Hepatocyte (in vitro differentiated cells): Measurements from ENCODE around the gene HRH2. TPM values are rescaled to one million over a fixed set of nuclear protein-coding genes. Genes with fewer than 3 reads are reported as not detected.
"Not testable (repeated sequence)": the region's sequence is repeated elsewhere in the genome, so short reads cannot be mapped to it uniquely, and the experiment has no call there.

ENCODE experiments used
- DNase-seq: peaks from one replicate; pipeline ENCODE4 v3.0.0-alpha.2; 2016; ENCODE audit warnings: low spot score
- H2AFZ ChIP-seq: fragments of 200-600 bp; sonication (generic); 2 replicates; pipeline ENCODE4 v1.6.0; 2016; ENCODE audit warnings: antibody characterized with exemption, mild to moderate bottlenecking
- H3K27ac ChIP-seq: fragments of 200-600 bp; sonication (generic); 2 replicates; pipeline ENCODE4 v1.5.1; 2016; ENCODE audit warnings: mild to moderate bottlenecking
- H3K27me3 ChIP-seq: fragments of 200-600 bp; sonication (generic); 2 replicates; pipeline ENCODE4 v1.6.1; 2016
- H3K36me3 ChIP-seq: fragments of 200-600 bp; sonication (generic); replicated peaks from 2 replicates; pipeline ENCODE4 v1.5.1; 2016; ENCODE audit warnings: low read depth; ENCODE audit not compliant: insufficient read depth
- H3K4me1 ChIP-seq: fragments of 200-600 bp; sonication (generic); 2 replicates; pipeline ENCODE4 v1.5.1; 2016; ENCODE audit warnings: mild to moderate bottlenecking, moderate library complexity; ENCODE audit not compliant: insufficient read depth
- H3K4me2 ChIP-seq: fragments of 200-600 bp; sonication (generic); 2 replicates; pipeline ENCODE4 v1.6.0; 2016
- H3K4me3 ChIP-seq: fragments of 200-600 bp; sonication (generic); 2 replicates; pipeline ENCODE4 v1.5.1; 2016; ENCODE audit warnings: mild to moderate bottlenecking
- H3K79me2 ChIP-seq: fragments of 200-600 bp; sonication (generic); 2 replicates; pipeline ENCODE4 v1.6.0; 2017; ENCODE audit warnings: mild to moderate bottlenecking
- H3K9me2 ChIP-seq: fragments of 200-600 bp; sonication (generic); replicated peaks from 2 replicates; pipeline ENCODE4 v1.6.0; 2017; ENCODE audit warnings: mild to moderate bottlenecking; ENCODE audit not compliant: insufficient read depth
- H3K9me3 ChIP-seq: fragments of 200-600 bp; sonication (generic); 2 replicates; pipeline ENCODE4 v1.5.1; 2016; ENCODE audit warnings: low read depth, mild to moderate bottlenecking
- H4K20me1 ChIP-seq: fragments of 200-600 bp; sonication (generic); 2 replicates; pipeline ENCODE4 v1.6.0; 2016; ENCODE audit warnings: mild to moderate bottlenecking; ENCODE audit not compliant: insufficient read depth, poor library complexity, severe bottlenecking
- CTCF ChIP-seq: fragments of 200-600 bp; sonication (generic); IDR thresholded peaks from 2 replicates; pipeline ENCODE4 v1.5.1; 2016; ENCODE audit warnings: antibody characterized with exemption, mild to moderate bottlenecking; ENCODE audit not compliant: poor library complexity
- EZH2 ChIP-seq: fragments of 200-600 bp; sonication (generic); IDR thresholded peaks from 2 replicates; pipeline ENCODE4 v1.6.1; 2016; ENCODE audit warnings: antibody characterized with exemption, mild to moderate bottlenecking, borderline replicate concordance
- EZH2phosphoT487 ChIP-seq: fragments of 200-600 bp; sonication (generic); IDR thresholded peaks from one replicate; pipeline ENCODE4 v1.6.1; 2018; ENCODE audit warnings: antibody characterized with exemption, mild to moderate bottlenecking, low read depth, moderate library complexity; ENCODE audit not compliant: unreplicated experiment, severe bottlenecking
- WGBS: methylation state at CpG from one replicate; pipeline ENCODE4 v1.1.6; 2016; ENCODE audit warnings: low lambda C conversion rate; ENCODE audit errors: missing lambda C conversion rate; 5-methylcytosine and 5-hydroxymethylcytosine counted together
- polyA plus RNA-seq: library from polyadenylated mRNA; unstranded; fragments of >200 nt; fragmentation: Nextera tagmentation; extraction: Ambion mirVana; gene quantifications from 2 replicates; pipeline ENCODE4 v1.2.1, GENCODE V29; 2016
- total RNA-seq: library from RNA; depleted of rRNA; stranded (reverse); fragments of >200 nt; gene quantifications from 2 replicates; pipeline ENCODE4 v1.2.3, GENCODE V29; 2014

The HRH2 gene
- total and polyA plus RNA-seq, 2 experiments from 2014 or later, result 2.2 to 2.5 TPM

DNA sequence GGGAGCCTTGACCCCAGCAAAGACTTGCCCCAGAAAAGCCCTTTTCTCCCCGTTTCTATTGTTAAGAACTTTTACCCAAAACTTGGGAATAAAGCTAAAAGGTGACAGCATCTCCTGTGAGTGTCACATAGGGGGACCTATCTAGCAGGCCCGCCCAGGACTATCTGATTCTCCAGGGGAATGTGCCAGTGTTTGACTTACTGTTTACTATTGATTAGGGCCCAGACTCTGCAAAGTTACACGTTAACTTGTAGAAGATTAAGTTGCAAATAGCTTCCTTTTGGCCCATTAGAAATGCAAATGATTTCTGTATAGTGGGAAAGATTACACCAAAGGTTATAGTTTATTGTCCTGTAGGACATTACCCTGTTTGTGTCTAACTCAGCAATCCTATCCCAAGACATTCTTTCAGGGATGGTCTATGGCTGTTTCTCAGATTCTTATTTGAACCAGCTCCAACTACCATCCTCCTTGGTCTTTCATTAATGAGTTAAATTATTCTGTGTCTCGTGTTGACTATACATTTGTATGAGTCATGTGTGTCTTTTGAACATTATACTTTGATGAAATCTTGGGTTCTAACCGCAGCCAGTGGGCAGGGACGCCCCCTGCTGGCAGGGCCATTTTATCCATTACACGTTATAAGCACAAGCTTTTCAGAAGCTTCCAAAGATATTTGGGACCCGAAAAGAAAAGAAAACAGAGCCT is 60.7 kb downstream of the HRH2 start:
- no peaks in the 10 kb centered on the region for H3K9me3 ChIP-seq
- no peaks in the 10 kb centered on the region for H3K36me3 ChIP-seq
- no peaks in the 10 kb centered on the region for H3K79me2 ChIP-seq
- no peak overlapping the region for H3K4me3 ChIP-seq
- H3K9me2 ChIP-seq, result no peaks in the 10 kb centered on the region
- no peak overlapping the region for H2AFZ ChIP-seq
- H3K27me3 ChIP-seq, result no peaks in the 10 kb centered on the region
- no peak overlapping the region for H3K4me2 ChIP-seq
- WGBS, result 38% methylated on average over 8 of the region's 8 CpGs
- peak; percentile 75 for DNase-seq
- no peak overlapping the region for H3K27ac ChIP-seq
- no peaks in the 10 kb centered on the region for H3K4me1 ChIP-seq
- TF ChIP-seq CTCF (peak; percentile 72), EZH2phosphoT487 (no peak)
- no peaks in the 10 kb centered on the region for H4K20me1 ChIP-seq

GRCh38 chr5:175719109-175719432 is 61.2 kb downstream of the HRH2 start:
- H3K27ac ChIP-seq, H3K9me3 ChIP-seq, H3K27me3 ChIP-seq, H3K4me1 ChIP-seq, H3K36me3 ChIP-seq, H3K79me2 ChIP-seq, H3K4me3 ChIP-seq, H4K20me1 ChIP-seq, H2AFZ ChIP-seq, DNase-seq, H3K9me2 ChIP-seq, H3K4me2 ChIP-seq: not testable (repeated sequence)
- WGBS, result 99% methylated on average over 8 of the region's 8 CpGs

DNA sequence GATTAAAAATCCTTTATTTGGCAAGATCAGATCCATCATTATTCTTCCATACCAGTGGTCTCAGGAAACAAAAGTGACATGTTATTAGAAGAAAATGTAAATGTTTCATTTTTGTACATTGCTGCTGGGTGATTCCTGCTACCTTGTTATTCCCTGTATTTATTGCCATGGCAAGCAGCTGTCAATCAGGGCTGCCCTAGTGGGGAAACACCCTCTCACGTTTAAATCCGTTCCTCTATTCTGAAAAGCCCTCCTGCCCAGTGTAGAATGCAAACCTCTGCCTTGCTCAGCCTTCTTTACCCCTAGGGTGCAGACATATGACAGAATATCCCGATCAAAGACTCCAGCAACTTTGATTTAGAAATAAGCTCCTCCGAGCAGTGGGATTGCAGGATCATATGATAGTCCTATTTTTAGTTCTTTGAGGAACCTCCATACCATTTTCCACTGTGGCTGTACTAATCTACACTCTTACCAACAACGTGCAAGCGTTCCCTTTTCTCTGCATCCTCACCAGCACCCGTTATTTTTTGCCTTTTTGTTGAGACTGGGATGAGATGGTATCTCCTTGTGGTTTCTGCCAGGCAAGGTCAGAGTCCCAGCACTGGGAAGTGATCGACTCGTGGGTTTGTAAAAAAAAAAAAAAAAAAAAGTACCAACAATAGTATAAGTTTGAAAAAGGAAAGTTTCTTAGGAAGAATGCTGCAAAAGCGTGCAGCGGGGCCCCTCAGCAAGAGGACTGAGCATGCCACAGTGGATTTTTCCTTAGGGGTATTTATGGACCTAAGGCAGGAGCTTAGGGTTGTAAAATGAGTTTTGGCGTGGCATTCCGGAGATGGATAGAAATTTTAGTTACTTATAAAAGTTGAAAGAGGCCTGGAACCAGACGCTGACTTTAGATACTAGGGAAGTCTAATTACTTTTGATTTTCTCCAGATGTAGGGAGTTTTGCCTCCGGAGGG is 66.7 kb downstream of the HRH2 start:
- H3K4me2 ChIP-seq, result peak overlapping the region; percentile 58
- no peak for DNase-seq
- H4K20me1 ChIP-seq, result no peaks in the 10 kb centered on the region
- H3K79me2 ChIP-seq, result no peaks in the 10 kb centered on the region
- no peak overlapping the region for H3K27ac ChIP-seq
- 42% methylated on average over 15 of the region's 15 CpGs for WGBS
- H3K9me3 ChIP-seq, result no peaks in the 10 kb centered on the region
- H3K4me3 ChIP-seq, result no peak overlapping the region
- H3K27me3 ChIP-seq, result no peaks in the 10 kb centered on the region
- TF ChIP-seq EZH2 (no peak), CTCF (no peak), EZH2phosphoT487 (no peak)
- H2AFZ ChIP-seq, result no peak overlapping the region
- no peaks in the 10 kb centered on the region for H3K36me3 ChIP-seq
- H3K9me2 ChIP-seq, result no peaks in the 10 kb centered on the region
- H3K4me1 ChIP-seq, result peaks cover 6% of the 10 kb centered on the region

GRCh38 chr5:175728316-175728715 is 70.4 kb downstream of the HRH2 start:
- no peaks in the 10 kb centered on the region for H3K9me2 ChIP-seq
- no peak overlapping the region for H3K27ac ChIP-seq
- H3K4me3 ChIP-seq, result no peak overlapping the region
- no peak for TF ChIP-seq EZH2phosphoT487
- TF ChIP-seq CTCF, result no peak
- TF ChIP-seq EZH2, result no peak
- H3K79me2 ChIP-seq, result no peaks in the 10 kb centered on the region
- DNase-seq, result no peak
- no peaks in the 10 kb centered on the region for H3K9me3 ChIP-seq
- 44% methylated on average over 12 of the region's 12 CpGs for WGBS
- H3K4me1 ChIP-seq, result peaks cover 6% of the 10 kb centered on the region
- H3K4me2 ChIP-seq, result no peak overlapping the region
- no peaks in the 10 kb centered on the region for H4K20me1 ChIP-seq
- H3K27me3 ChIP-seq, result no peaks in the 10 kb centered on the region
- no peak overlapping the region for H2AFZ ChIP-seq
- H3K36me3 ChIP-seq, result no peaks in the 10 kb centered on the region
